ENCODE measurements around the gene NEURL1. TPM values are rescaled to one million over a fixed set of nuclear protein-coding genes. Genes with fewer than 3 reads are reported as not detected.

Gene NEURL1
- total RNA-seq, 1 experiment from 2014 or later = 4.8 TPM

GRCh38 chr10:103616705-103617601 lies 123.4 kb downstream of the NEURL1 start:
- H3K79me2 ChIP-seq (ENCODE audit: low read depth) = no peaks in the 10 kb centered on the region
- no peaks in the 10 kb centered on the region for H3F3A ChIP-seq (ENCODE audit: insufficient read depth, low read depth)
- H3K9me3 ChIP-seq (ENCODE audit: insufficient read depth, low read depth) = no peaks in the 10 kb centered on the region
- no peaks in the 10 kb centered on the region for H3K9me2 ChIP-seq (ENCODE audit: insufficient read depth)
- TF ChIP-seq CTCF (conservative IDR thresholded peaks at IDR 0.05) (no peak), EZH2 (IDR thresholded peaks at IDR 0.05; ENCODE audit: low read depth) (no peak)
- POLR2A ChIA-PET (ENCODE audit: unreplicated experiment) = no interaction called here
- CTCF ChIA-PET = no interaction called here
- no peak for DNase-seq
- H3K27ac ChIP-seq = no peak overlapping the region
- no peak overlapping the region for H3K4me3 ChIP-seq
- H3K4me2 ChIP-seq = no peak overlapping the region
- no TSS peak for BruUV-seq (replicated peaks)
- no peaks in the 10 kb centered on the region for H3K4me1 ChIP-seq (replicated peaks; ENCODE audit: insufficient read depth)
- H3K36me3 ChIP-seq (ENCODE audit: low read depth) = no peaks in the 10 kb centered on the region
- H3K27me3 ChIP-seq (ENCODE audit: insufficient read depth, low read depth) = no peaks in the 10 kb centered on the region
- H2AFZ ChIP-seq = no peak overlapping the region
- intact Hi-C loops (cut with micrococcal nuclease; ENCODE audit: unreplicated experiment) = no loop called here
- no peaks in the 10 kb centered on the region for H4K20me1 ChIP-seq (ENCODE audit: insufficient read depth)

- ChIA-PET CTCF (no interaction called here), POLR2A (ENCODE audit: unreplicated experiment) (no interaction called here)
- no peak overlapping the region for H3K4me3 ChIP-seq
- H4K20me1 ChIP-seq (ENCODE audit: insufficient read depth) = no peaks in the 10 kb centered on the region
- H3K36me3 ChIP-seq (ENCODE audit: low read depth) = no peaks in the 10 kb centered on the region
- no peaks in the 10 kb centered on the region for H3K79me2 ChIP-seq (ENCODE audit: low read depth)
- no peaks in the 10 kb centered on the region for H3K4me1 ChIP-seq (replicated peaks; ENCODE audit: insufficient read depth)
- no peak overlapping the region for H3K27ac ChIP-seq
- TF ChIP-seq EZH2 (IDR thresholded peaks at IDR 0.05; ENCODE audit: low read depth) (no peak), CTCF (conservative IDR thresholded peaks at IDR 0.05) (no peak)
- no peaks in the 10 kb centered on the region for H3F3A ChIP-seq (ENCODE audit: insufficient read depth, low read depth)
- no peaks in the 10 kb centered on the region for H3K27me3 ChIP-seq (ENCODE audit: insufficient read depth, low read depth)
- no peak overlapping the region for H2AFZ ChIP-seq
- no peaks in the 10 kb centered on the region for H3K9me3 ChIP-seq (ENCODE audit: insufficient read depth, low read depth)
- no peak for DNase-seq
- BruUV-seq (replicated peaks) = no TSS peak
- H3K4me2 ChIP-seq = no peak overlapping the region
- intact Hi-C loops (cut with micrococcal nuclease; ENCODE audit: unreplicated experiment) = no loop called here
- no peaks in the 10 kb centered on the region for H3K9me2 ChIP-seq (ENCODE audit: insufficient read depth)
Measured at GRCh38 chr10:103617602-103618385, 124.3 kb downstream of the NEURL1 start.

- H3K4me2 ChIP-seq = no peak overlapping the region
- TF ChIP-seq CTCF (conservative IDR thresholded peaks at IDR 0.05) (no peak), EZH2 (IDR thresholded peaks at IDR 0.05; ENCODE audit: low read depth) (no peak)
- intact Hi-C loops (cut with micrococcal nuclease; ENCODE audit: unreplicated experiment) = no loop called here
Measured at GRCh38 chr10:103618575-103619423, 125.3 kb downstream of the NEURL1 start.

More at GRCh38 chr10:103618575-103619423, 125.3 kb downstream of the NEURL1 start:
- Histone ChIP-seq H3K27me3 (ENCODE audit: insufficient read depth, low read depth) (no peaks in the 10 kb centered on the region), H3K27ac (no peak overlapping the region), H3K9me2 (ENCODE audit: insufficient read depth) (no peaks in the 10 kb centered on the region), H2AFZ (no peak overlapping the region), H3K9me3 (ENCODE audit: insufficient read depth, low read depth) (no peaks in the 10 kb centered on the region), H3K4me1 (replicated peaks; ENCODE audit: insufficient read depth) (no peaks in the 10 kb centered on the region), H3K36me3 (ENCODE audit: low read depth) (no peaks in the 10 kb centered on the region), H3K79me2 (ENCODE audit: low read depth) (no peaks in the 10 kb centered on the region), H3K4me3 (no peak overlapping the region), H3F3A (ENCODE audit: insufficient read depth, low read depth) (no peaks in the 10 kb centered on the region), H4K20me1 (ENCODE audit: insufficient read depth) (no peaks in the 10 kb centered on the region)
- ChIA-PET POLR2A (ENCODE audit: unreplicated experiment) (no interaction called here), CTCF (no interaction called here)
- no TSS peak for BruUV-seq (replicated peaks)
- DNase-seq = no peak
